OCI-LY3 (cell line): Measurements from ENCODE around the gene CRNKL1.

Experiments used
- H2AFZ ChIP-seq: fragments of 200-600, 300-600 bp; shearing (Covaris generic); 2 replicates; pipeline ENCODE4 v1.6.0; 2014; ENCODE audit warnings: antibody characterized with exemption, low read depth, low read length
- H3K27ac ChIP-seq: fragments of 200-600, 300-600 bp; sonication (generic); 2 replicates; pipeline ENCODE4 v1.5.1; 2014; ENCODE audit warnings: mild to moderate bottlenecking, low read length, moderate library complexity, mixed read lengths
- H3K27me3 ChIP-seq: fragments of 200-600, 300-600 bp; sonication (generic); 2 replicates; pipeline ENCODE4 v1.6.1; 2014; ENCODE audit warnings: low read depth, low read length, mixed read lengths
- H3K36me3 ChIP-seq: fragments of 200-600, 300-600 bp; sonication (generic); replicated peaks from 2 replicates; pipeline ENCODE3; 2014; ENCODE audit warnings: low read depth, low read length, mixed read lengths
- H3K4me1 ChIP-seq: fragments of 300-600, 200-600 bp; sonication (generic); 2 replicates; pipeline ENCODE4 v1.6.1; 2014; ENCODE audit warnings: low read length, mixed read lengths
- H3K4me2 ChIP-seq: fragments of 200-600, 300-600 bp; sonication (generic); 2 replicates; pipeline ENCODE4 v1.6.1; 2014; ENCODE audit warnings: low read length, mixed read lengths
- H3K4me3 ChIP-seq: fragments of 300-600, 200-600 bp; sonication (generic); 2 replicates; pipeline ENCODE4 v1.5.1; 2014; ENCODE audit warnings: antibody characterized with exemption, mild to moderate bottlenecking, low read length, moderate library complexity
- H3K79me2 ChIP-seq: fragments of 300-600, 200-600 bp; shearing (Covaris generic); 2 replicates; pipeline ENCODE4 v1.6.1; 2014; ENCODE audit warnings: mild to moderate bottlenecking, low read length, mixed read lengths
- H3K9ac ChIP-seq: fragments of 300-600, 200-600 bp; shearing (Covaris generic); 2 replicates; pipeline ENCODE4 v1.6.0; 2014; ENCODE audit warnings: mild to moderate bottlenecking, low read length, moderate library complexity
- H3K9me3 ChIP-seq: fragments of 200-600, 300-600 bp; shearing (Covaris generic); 2 replicates; pipeline ENCODE4 v1.6.1; 2014; ENCODE audit warnings: low read length, mixed read lengths; ENCODE audit not compliant: insufficient read depth
- H4K20me1 ChIP-seq: fragments of 200-600, 300-600 bp; sonication (generic); 2 replicates; pipeline ENCODE4 v1.6.1; 2016; ENCODE audit warnings: low read length, mixed read lengths; ENCODE audit not compliant: insufficient read depth
- CTCF ChIP-seq: fragments of 200-600, 300-600 bp; sonication (generic); IDR thresholded peaks from 2 replicates; pipeline ENCODE4 v1.5.1; 2014; ENCODE audit warnings: antibody characterized with exemption, low read length, low read depth
- EZH2phosphoT487 ChIP-seq: fragments of 200-600 bp; shearing (Covaris generic); IDR thresholded peaks from 2 replicates; pipeline ENCODE4 v1.6.1; 2018; ENCODE audit warnings: antibody characterized with exemption, mixed run types, low read depth

The CRNKL1 gene

GRCh38 chr20:20085812-20086211 is 33.5 kb upstream of the CRNKL1 start:
- Histone ChIP-seq H2AFZ (no peak overlapping the region), H3K4me1 (peaks cover 5% of the 10 kb centered on the region), H3K27ac (no peak overlapping the region)

GRCh38 chr20:20085071-20085470 is 32.8 kb upstream of the CRNKL1 start:
- H3K9ac ChIP-seq, result no peak overlapping the region
- TF ChIP-seq EZH2phosphoT487, result no peak
- TF ChIP-seq CTCF, result no peak
- H4K20me1 ChIP-seq, result no peaks in the 10 kb centered on the region
- no peaks in the 10 kb centered on the region for H3K36me3 ChIP-seq
- peaks cover 37% of the 10 kb centered on the region for H3K27me3 ChIP-seq
- no peak overlapping the region for H2AFZ ChIP-seq
- no peak overlapping the region for H3K4me2 ChIP-seq
- H3K9me3 ChIP-seq, result no peaks in the 10 kb centered on the region
- H3K4me3 ChIP-seq, result no peak overlapping the region
- H3K27ac ChIP-seq, result no peak overlapping the region
- peaks cover 5% of the 10 kb centered on the region for H3K4me1 ChIP-seq
- no peaks in the 10 kb centered on the region for H3K79me2 ChIP-seq

More at GRCh38 chr20:20085812-20086211, 33.5 kb upstream of the CRNKL1 start:
- Histone ChIP-seq H3K79me2 (no peaks in the 10 kb centered on the region), H3K4me2 (no peak overlapping the region), H3K4me3 (no peak overlapping the region), H4K20me1 (no peaks in the 10 kb centered on the region), H3K9me3 (no peaks in the 10 kb centered on the region), H3K27me3 (peaks cover 32% of the 10 kb centered on the region), H3K9ac (no peak overlapping the region), H3K36me3 (no peaks in the 10 kb centered on the region)
- TF ChIP-seq EZH2phosphoT487, result no peak
- TF ChIP-seq CTCF, result no peak

- H3K9me3 ChIP-seq, result no peaks in the 10 kb centered on the region
- TF ChIP-seq EZH2phosphoT487 (no peak), CTCF (no peak)
- peak overlapping the region; percentile 81 for H2AFZ ChIP-seq
- H3K4me2 ChIP-seq, result peak overlapping the region; percentile 74
- H3K4me3 ChIP-seq, result peak overlapping the region; percentile 67
- H3K27ac ChIP-seq, result no peak overlapping the region
- H3K27me3 ChIP-seq, result peaks cover 37% of the 10 kb centered on the region
- H3K36me3 ChIP-seq, result no peaks in the 10 kb centered on the region
- H3K79me2 ChIP-seq, result no peaks in the 10 kb centered on the region
- H3K4me1 ChIP-seq, result peaks cover 5% of the 10 kb centered on the region
- peak overlapping the region; percentile 10; the same call in 1 of the 2 replicates for H3K9ac ChIP-seq
- no peaks in the 10 kb centered on the region for H4K20me1 ChIP-seq
Measured at GRCh38 chr20:20084296-20084752, 32.1 kb upstream of the CRNKL1 start.

- H3K4me1 ChIP-seq, result peaks cover 5% of the 10 kb centered on the region
- no peaks in the 10 kb centered on the region for H4K20me1 ChIP-seq
- peak overlapping the region; percentile 81 for H2AFZ ChIP-seq
- TF ChIP-seq EZH2phosphoT487 (no peak), CTCF (peak; percentile 87)
- H3K27ac ChIP-seq, result no peak overlapping the region
- peak overlapping the region; percentile 10; the same call in 1 of the 2 replicates for H3K9ac ChIP-seq
- H3K27me3 ChIP-seq, result peaks cover 39% of the 10 kb centered on the region
- no peaks in the 10 kb centered on the region for H3K79me2 ChIP-seq
- peak overlapping the region; percentile 74 for H3K4me2 ChIP-seq
- no peaks in the 10 kb centered on the region for H3K9me3 ChIP-seq
- no peaks in the 10 kb centered on the region for H3K36me3 ChIP-seq
- peak overlapping the region; percentile 67 for H3K4me3 ChIP-seq
Measured at GRCh38 chr20:20083807-20084206, 31.5 kb upstream of the CRNKL1 start.
